Body of pancreas (tissue), 4 donors: ENCODE results near the gene HTRA3.

Source experiments
- CTCF ChIP-seq, 7 experiments: fragments of 450-650 bp in 4 of 7; fragments of 200-600 bp in 3 of 7; sonication (generic) in 3 of 7; IDR thresholded peaks; one replicate each; pipeline ENCODE4 v1.5.1; 2016 to 2019; ENCODE audit warnings: antibody characterized with exemption in 7 of 7
- POLR2A ChIP-seq, 3 donors: fragments of 450-650 bp; IDR thresholded peaks; one replicate each; pipeline ENCODE4 v1.6.1; 2016; ENCODE audit warnings: antibody characterized with exemption in 3 of 3, mild to moderate bottlenecking in 2 of 3

DNA sequence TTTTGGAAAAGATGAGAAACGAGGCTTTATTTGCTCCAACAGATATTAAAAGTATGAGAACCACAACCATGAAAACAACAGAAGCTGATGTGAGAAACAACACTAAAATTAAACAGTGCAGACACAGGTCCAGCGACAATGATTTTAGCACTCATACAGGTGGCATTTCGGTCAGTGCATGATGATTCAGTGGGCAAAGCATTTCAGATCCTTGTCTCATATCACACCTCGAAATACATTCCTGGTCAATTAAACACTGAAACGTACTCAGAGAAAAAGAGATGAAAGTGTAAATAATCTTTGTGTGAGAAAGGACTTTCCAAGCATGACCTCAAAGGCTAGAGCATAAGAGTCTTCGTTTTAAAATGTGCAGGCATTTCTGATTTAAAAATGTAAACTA lies 85.8 kb downstream of the HTRA3 start:
- TF ChIP-seq CTCF (IDR thresholded peaks at IDR 0.05) = no peak
- TF ChIP-seq POLR2A (IDR thresholded peaks at IDR 0.05) = no peak
